HEK293 (cell line): ENCODE data around the gene TMEM203.

ENCODE experiments used
- GLIS1 ChIP-seq: fragments of 450-650 bp; formaldehyde crosslinking; IDR thresholded peaks from 2 replicates; pipeline ENCODE4 v1.5.1; 2016; ENCODE audit warnings: missing biosample characterization, missing genetic modification characterization
- KLF8 ChIP-seq: fragments of 450-650 bp; formaldehyde crosslinking; IDR thresholded peaks from 2 replicates; pipeline ENCODE4 v1.5.1; 2016; ENCODE audit warnings: missing biosample characterization, missing genetic modification characterization
- SP2 ChIP-seq: fragments of 450-650 bp; formaldehyde crosslinking; IDR thresholded peaks from 2 replicates; pipeline ENCODE4 v1.5.1; 2016; ENCODE audit warnings: missing biosample characterization, missing genetic modification characterization
- ZNF146 ChIP-seq: fragments of 450-650 bp; formaldehyde crosslinking; IDR thresholded peaks from 2 replicates; pipeline ENCODE4 v1.5.1; 2016; ENCODE audit warnings: missing biosample characterization, missing genetic modification characterization
- ZNF157 ChIP-seq: fragments of 450-650 bp; formaldehyde crosslinking; IDR thresholded peaks from 2 replicates; pipeline ENCODE4 v1.5.1; 2016; ENCODE audit warnings: missing biosample characterization, missing genetic modification characterization
- ZNF221 ChIP-seq: fragments of 450-650 bp; formaldehyde crosslinking; IDR thresholded peaks from 2 replicates; pipeline ENCODE4 v1.5.1; 2017; ENCODE audit warnings: missing biosample characterization, missing genetic modification characterization, borderline replicate concordance
- ZNF549 ChIP-seq: fragments of 450-650 bp; IDR thresholded peaks from 2 replicates; pipeline ENCODE4 v1.5.1; 2018; ENCODE audit warnings: missing biosample characterization, missing genetic modification characterization, mild to moderate bottlenecking, inconsistent platforms, moderate library complexity
- ZNF701 ChIP-seq: fragments of 450-650 bp; formaldehyde crosslinking; IDR thresholded peaks from 2 replicates; pipeline ENCODE4 v1.5.1; 2016; ENCODE audit warnings: missing biosample characterization, missing genetic modification characterization
- TF ChIP-seq, protein P1 (sequence below): fragments of 450-650 bp; formaldehyde crosslinking; conservative IDR thresholded peaks from 2 replicates; pipeline ENCODE4 v1.5.1; 2016; ENCODE audit warnings: low read depth, missing biosample characterization, missing genetic modification characterization
- TF ChIP-seq, protein P2 (sequence below): fragments of 450-650 bp; formaldehyde crosslinking; IDR thresholded peaks from 2 replicates; pipeline ENCODE4 v1.5.1; 2016; ENCODE audit warnings: missing biosample characterization, missing genetic modification characterization
- TF ChIP-seq, protein P3 (sequence below): fragments of 450-650 bp; formaldehyde crosslinking; IDR thresholded peaks from 2 replicates; pipeline ENCODE4 v1.5.1; 2017; ENCODE audit warnings: missing biosample characterization, missing genetic modification characterization

DNA sequence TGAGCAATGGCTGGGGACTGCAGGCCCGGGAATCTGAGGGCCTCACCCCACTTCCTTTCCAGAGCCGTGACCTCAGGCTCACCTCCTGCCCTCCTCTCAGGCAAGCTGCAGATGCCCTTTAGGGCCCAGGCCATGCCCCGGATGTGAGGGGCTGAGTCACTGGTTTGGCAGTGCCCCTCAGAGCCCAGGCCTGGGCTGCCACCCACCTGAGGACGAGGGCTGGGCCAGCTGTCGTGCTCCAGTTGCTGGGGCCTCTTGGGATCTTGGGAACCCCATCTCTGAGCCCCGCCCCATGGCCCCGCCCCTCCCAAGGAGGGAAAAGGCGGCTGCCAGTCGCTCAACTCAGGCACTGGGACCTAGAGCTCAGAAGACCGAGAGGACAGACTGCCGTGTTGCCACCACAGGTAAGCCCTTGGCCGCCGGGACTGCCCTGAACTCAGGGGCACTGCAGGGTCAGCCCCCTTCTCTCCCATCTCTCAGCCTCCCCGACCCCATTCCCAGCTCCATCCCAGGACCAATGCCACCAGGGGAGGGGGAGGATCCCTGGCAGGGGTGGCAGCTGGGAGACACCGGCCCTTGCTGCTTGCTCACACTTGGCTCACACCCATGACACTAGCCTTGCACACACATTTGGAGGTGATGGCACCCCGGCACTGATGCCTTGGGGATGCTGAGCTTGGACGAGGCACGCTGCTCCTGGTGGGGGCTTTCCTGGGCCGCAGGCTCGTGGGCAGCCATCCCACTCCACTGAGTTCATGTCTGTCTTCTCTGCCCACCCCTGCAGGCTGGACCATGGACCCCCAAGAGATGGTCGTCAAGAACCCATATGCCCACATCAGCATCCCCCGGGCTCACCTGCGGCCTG, 19.6 kb upstream of the TMEM203 start, which contains the start of gene CYSRT1:
- TF ChIP-seq GLIS1 (tag by site-specific recombination), result no peak
- TF ChIP-seq ZNF146 (tag by site-specific recombination), result no peak
- TF ChIP-seq, protein P1, sequence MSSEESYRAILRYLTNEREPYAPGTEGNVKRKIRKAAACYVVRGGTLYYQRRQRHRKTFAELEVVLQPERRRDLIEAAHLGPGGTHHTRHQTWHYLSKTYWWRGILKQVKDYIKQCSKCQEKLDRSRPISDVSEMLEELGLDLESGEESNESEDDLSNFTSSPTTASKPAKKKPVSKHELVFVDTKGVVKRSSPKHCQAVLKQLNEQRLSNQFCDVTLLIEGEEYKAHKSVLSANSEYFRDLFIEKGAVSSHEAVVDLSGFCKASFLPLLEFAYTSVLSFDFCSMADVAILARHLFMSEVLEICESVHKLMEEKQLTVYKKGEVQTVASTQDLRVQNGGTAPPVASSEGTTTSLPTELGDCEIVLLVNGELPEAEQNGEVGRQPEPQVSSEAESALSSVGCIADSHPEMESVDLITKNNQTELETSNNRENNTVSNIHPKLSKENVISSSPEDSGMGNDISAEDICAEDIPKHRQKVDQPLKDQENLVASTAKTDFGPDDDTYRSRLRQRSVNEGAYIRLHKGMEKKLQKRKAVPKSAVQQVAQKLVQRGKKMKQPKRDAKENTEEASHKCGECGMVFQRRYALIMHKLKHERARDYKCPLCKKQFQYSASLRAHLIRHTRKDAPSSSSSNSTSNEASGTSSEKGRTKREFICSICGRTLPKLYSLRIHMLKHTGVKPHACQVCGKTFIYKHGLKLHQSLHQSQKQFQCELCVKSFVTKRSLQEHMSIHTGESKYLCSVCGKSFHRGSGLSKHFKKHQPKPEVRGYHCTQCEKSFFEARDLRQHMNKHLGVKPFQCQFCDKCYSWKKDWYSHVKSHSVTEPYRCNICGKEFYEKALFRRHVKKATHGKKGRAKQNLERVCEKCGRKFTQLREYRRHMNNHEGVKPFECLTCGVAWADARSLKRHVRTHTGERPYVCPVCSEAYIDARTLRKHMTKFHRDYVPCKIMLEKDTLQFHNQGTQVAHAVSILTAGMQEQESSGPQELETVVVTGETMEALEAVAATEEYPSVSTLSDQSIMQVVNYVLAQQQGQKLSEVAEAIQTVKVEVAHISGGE (tag by site-specific recombination), result no peak
- peak; percentile 32 for TF ChIP-seq SP2 (tag by site-specific recombination)
- TF ChIP-seq, protein P2, sequence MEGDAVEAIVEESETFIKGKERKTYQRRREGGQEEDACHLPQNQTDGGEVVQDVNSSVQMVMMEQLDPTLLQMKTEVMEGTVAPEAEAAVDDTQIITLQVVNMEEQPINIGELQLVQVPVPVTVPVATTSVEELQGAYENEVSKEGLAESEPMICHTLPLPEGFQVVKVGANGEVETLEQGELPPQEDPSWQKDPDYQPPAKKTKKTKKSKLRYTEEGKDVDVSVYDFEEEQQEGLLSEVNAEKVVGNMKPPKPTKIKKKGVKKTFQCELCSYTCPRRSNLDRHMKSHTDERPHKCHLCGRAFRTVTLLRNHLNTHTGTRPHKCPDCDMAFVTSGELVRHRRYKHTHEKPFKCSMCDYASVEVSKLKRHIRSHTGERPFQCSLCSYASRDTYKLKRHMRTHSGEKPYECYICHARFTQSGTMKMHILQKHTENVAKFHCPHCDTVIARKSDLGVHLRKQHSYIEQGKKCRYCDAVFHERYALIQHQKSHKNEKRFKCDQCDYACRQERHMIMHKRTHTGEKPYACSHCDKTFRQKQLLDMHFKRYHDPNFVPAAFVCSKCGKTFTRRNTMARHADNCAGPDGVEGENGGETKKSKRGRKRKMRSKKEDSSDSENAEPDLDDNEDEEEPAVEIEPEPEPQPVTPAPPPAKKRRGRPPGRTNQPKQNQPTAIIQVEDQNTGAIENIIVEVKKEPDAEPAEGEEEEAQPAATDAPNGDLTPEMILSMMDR (tag by site-specific recombination), result no peak
- TF ChIP-seq, protein P3, sequence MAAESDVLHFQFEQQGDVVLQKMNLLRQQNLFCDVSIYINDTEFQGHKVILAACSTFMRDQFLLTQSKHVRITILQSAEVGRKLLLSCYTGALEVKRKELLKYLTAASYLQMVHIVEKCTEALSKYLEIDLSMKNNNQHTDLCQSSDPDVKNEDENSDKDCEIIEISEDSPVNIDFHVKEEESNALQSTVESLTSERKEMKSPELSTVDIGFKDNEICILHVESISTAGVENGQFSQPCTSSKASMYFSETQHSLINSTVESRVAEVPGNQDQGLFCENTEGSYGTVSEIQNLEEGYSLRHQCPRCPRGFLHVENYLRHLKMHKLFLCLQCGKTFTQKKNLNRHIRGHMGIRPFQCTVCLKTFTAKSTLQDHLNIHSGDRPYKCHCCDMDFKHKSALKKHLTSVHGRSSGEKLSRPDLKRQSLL (tag by site-specific recombination), result no peak
- no peak for TF ChIP-seq ZNF701
- no peak for TF ChIP-seq ZNF549 (tag by site-specific recombination)
- TF ChIP-seq ZNF157, result no peak
- no peak for TF ChIP-seq KLF8 (tag by site-specific recombination)
- TF ChIP-seq ZNF221 (tag by site-specific recombination), result no peak
